ENCODE data around the gene RBM38. TPM values are rescaled to one million over a fixed set of nuclear protein-coding genes. Genes with fewer than 3 reads are reported as not detected.

RBM38 gene
- total and polyA plus RNA-seq, 9 of the 15 experiments (the other 6 are each of a cell fraction or from before 2014, with no cell fraction given) = 0.28 to 82.4 (median 33.2) TPM

DNA sequence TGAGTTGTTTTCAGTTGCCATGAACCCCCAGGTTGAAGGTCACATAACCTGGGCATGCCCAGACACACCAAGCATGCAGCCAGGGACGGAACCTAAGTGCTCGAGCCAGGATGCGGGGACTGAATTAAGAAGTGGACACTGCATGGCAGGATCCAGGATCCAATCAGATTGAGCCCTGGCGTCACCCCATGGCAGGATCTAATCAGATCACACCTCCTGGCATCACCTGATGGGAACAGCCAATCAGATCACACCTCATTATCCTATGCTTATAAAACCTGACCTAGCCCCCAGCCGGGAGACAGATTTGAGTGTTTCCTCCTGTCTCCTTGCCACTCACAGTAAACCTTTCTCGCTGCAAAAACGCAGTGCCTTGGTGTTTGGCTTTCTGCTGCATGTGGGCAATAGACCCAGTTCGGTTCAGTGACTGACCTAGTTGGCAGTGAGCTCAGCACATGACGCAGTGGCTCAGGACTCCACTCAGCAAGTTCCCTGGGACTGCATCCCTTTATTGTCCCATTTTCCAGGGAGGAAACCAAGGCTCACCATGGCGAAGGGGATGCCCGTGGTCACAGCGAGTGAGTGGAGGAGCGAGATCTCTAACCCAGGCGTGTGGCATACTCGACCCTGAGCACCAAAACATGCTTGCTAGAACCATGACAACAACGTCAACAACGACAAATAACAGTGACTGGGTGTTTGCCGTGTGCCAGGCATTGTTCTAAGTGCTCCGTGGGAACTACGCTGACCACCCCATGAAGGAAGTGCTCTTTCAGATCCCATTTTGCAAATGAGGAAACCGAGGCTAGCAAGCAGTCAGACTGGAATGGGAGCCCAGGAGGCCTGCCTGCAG is 66.3 kb downstream of the RBM38 start:
- no peak overlapping the region for H3K9ac ChIP-seq (ENCODE audit: insufficient read depth in 1 of 2, low read depth in 2 of 2, low read length in 2 of 2)
- BruUV-seq (replicated peaks) = TSS peak; percentile 99
- TF ChIP-seq NFRKB (IDR thresholded peaks at IDR 0.05; ENCODE audit: low read depth) (no peak), PHF8 (IDR thresholded peaks at IDR 0.05; ENCODE audit: borderline replicate concordance, low read length) (no peak), L3MBTL2 (IDR thresholded peaks at IDR 0.05) (peak; percentile 36; the same call in 1 of the 2 replicates), LCOR (CRISPR knock-in tag; IDR thresholded peaks at IDR 0.05) (no peak), NFYB (IDR thresholded peaks at IDR 0.05; ENCODE audit: extremely low read depth, insufficient read length) (peak; percentile 17), ZNF354B (CRISPR knock-in tag; IDR thresholded peaks at IDR 0.05) (no peak), ZNF586 (CRISPR knock-in tag; conservative IDR thresholded peaks at IDR 0.05) (no peak), SUPT5H (IDR thresholded peaks at IDR 0.05) (peak; percentile 38; the same call in 1 of the 2 replicates), ELF1 (tag; IDR thresholded peaks at IDR 0.05) (no peak), SAFB (IDR thresholded peaks at IDR 0.05; ENCODE audit: borderline replicate concordance, low read depth, low read length) (no peak), IRF2 (CRISPR knock-in tag; IDR thresholded peaks at IDR 0.05) (no peak), MEF2A (IDR thresholded peaks at IDR 0.05; ENCODE audit: control insufficient read depth, low read depth, low read length) (no peak), ETV1 (tag; conservative IDR thresholded peaks at IDR 0.05; ENCODE audit: low read depth) (no peak)
- TF ChIP-seq, protein P1, sequence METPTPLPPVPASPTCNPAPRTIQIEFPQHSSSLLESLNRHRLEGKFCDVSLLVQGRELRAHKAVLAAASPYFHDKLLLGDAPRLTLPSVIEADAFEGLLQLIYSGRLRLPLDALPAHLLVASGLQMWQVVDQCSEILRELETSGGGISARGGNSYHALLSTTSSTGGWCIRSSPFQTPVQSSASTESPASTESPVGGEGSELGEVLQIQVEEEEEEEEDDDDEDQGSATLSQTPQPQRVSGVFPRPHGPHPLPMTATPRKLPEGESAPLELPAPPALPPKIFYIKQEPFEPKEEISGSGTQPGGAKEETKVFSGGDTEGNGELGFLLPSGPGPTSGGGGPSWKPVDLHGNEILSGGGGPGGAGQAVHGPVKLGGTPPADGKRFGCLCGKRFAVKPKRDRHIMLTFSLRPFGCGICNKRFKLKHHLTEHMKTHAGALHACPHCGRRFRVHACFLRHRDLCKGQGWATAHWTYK (CRISPR knock-in tag; IDR thresholded peaks at IDR 0.05) = no peak
- TF ChIP-seq, protein P2, sequence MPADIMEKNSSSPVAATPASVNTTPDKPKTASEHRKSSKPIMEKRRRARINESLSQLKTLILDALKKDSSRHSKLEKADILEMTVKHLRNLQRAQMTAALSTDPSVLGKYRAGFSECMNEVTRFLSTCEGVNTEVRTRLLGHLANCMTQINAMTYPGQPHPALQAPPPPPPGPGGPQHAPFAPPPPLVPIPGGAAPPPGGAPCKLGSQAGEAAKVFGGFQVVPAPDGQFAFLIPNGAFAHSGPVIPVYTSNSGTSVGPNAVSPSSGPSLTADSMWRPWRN (IDR thresholded peaks at IDR 0.05; ENCODE audit: low read depth) = no peak
- TF ChIP-seq, protein P3, sequence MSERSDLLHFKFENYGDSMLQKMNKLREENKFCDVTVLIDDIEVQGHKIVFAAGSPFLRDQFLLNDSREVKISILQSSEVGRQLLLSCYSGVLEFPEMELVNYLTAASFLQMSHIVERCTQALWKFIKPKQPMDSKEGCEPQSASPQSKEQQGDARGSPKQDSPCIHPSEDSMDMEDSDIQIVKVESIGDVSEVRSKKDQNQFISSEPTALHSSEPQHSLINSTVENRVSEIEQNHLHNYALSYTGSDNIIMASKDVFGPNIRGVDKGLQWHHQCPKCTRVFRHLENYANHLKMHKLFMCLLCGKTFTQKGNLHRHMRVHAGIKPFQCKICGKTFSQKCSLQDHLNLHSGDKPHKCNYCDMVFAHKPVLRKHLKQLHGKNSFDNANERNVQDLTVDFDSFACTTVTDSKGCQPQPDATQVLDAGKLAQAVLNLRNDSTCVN (CRISPR knock-in tag; IDR thresholded peaks at IDR 0.05) = no peak

More for the DNA sequence above, 66.3 kb downstream of the RBM38 start:
- intact Hi-C loops (cut with micrococcal nuclease) (no loop called here), in situ Hi-C loops (cut with MboI) (no loop called here)
- WGBS (ENCODE audit: insufficient coverage, low coverage, missing lambda C conversion rate) = 68% methylated on average over 21 of the region's 21 CpGs
- Histone ChIP-seq H4K20me1 (replicated peaks; ENCODE audit: control insufficient read depth, insufficient read depth, low read length) (no peaks in the 10 kb centered on the region), H3K4me3 (no peak overlapping the region), H3K9me3 (replicated peaks; ENCODE audit: control insufficient read depth, insufficient read depth, low read depth, low read length) (peaks cover 5% of the 10 kb centered on the region; the same call in 1 of the 2 replicates), H3K4me2 (ENCODE audit: insufficient read depth, low read length) (no peak overlapping the region), H3K36me3 (ENCODE audit: control insufficient read depth, insufficient read depth, low read length) (no peaks in the 10 kb centered on the region; the same call in 2 of the 3 replicates), H3K79me2 (ENCODE audit: control insufficient read depth, insufficient read depth, low read length) (no peaks in the 10 kb centered on the region), H3K27ac (ENCODE audit: extremely low read depth, low read depth, low read length) (no peak overlapping the region; the same call in 2 of the 3 replicates), H2AFZ (ENCODE audit: low read depth, low read length) (no peak overlapping the region), H3K27me3 (ENCODE audit: control insufficient read depth in 2 of 2, insufficient read depth in 2 of 2, low read length in 2 of 2) (no peaks in the 10 kb centered on the region), H3K4me1 (replicated peaks in 1 of 2; ENCODE audit: control insufficient read depth in 2 of 2, insufficient read depth in 2 of 2, low read length in 2 of 2) (peaks cover 31 to 48% of the 10 kb centered on the region in 2 experiments), H3K9me1 (ENCODE audit: control insufficient read depth, insufficient read depth, low read length) (no peaks in the 10 kb centered on the region)
- POLR2A ChIA-PET = interaction anchor here (0.6 to 1.4 kb wide), 6 partner anchors 8 to 50 kb away, joined by 3 to 4 read pairs (median 3); no protein-coding TSS in a partner anchor
- DNase-seq (ENCODE audit: extremely low read depth in 1 of 4, low spot score in 3 of 4) (peak in 2 of 4 experiments; percentile 43 to 52), ATAC-seq (no peak), FAIRE-seq (no peak)
- CTCF ChIA-PET (ENCODE audit: low intra/inter-chr PET ratio) = no interaction called here
